NCI-H2196 (cell line): ENCODE measurements around the gene ZMAT5.

Experiments used
- DNase-seq: peaks from one replicate; lab custom pipeline; 2025; ENCODE audit not compliant: unreplicated experiment; lab: John Stamatoyannopoulos, UW

Gene ZMAT5

GRCh38 chr22:29691636-29692326 lies 75.0 kb downstream of the ZMAT5 start:
- no peak for DNase-seq

- DNase-seq: no peak
These were observed 76.3 kb downstream of the ZMAT5 start for GRCh38 chr22:29690476-29690875.

- DNase-seq: peak; percentile 32
These were observed 77.0 kb downstream of the ZMAT5 start for GRCh38 chr22:29689880-29690213.

- peak; percentile 1 for DNase-seq
These were observed 77.5 kb downstream of the ZMAT5 start for GRCh38 chr22:29689206-29689879.

GRCh38 chr22:29684244-29684643 lies 82.6 kb downstream of the ZMAT5 start:
- no peak for DNase-seq

GRCh38 chr22:29683536-29683935 lies 83.3 kb downstream of the ZMAT5 start:
- no peak for DNase-seq
